ENCODE data around the gene CSF3R.

- TF ChIP-seq CTCF (conservative IDR thresholded peaks at IDR 0.05; ENCODE audit: low read depth in 2 of 2) (no peak), POLR2AphosphoS5 (IDR thresholded peaks at IDR 0.05; ENCODE audit: low read depth) (no peak), ZNF331 (CRISPR knock-in tag; IDR thresholded peaks at IDR 0.05; ENCODE audit: low read depth) (no peak), EZH2 (IDR thresholded peaks at IDR 0.05; ENCODE audit: low read depth, unreplicated experiment) (no peak), EZH2phosphoT487 (IDR thresholded peaks at IDR 0.05; ENCODE audit: unreplicated experiment) (no peak), NANOG (IDR thresholded peaks at IDR 0.05; ENCODE audit: borderline replicate concordance) (no peak), JUNB (IDR thresholded peaks at IDR 0.05; ENCODE audit: unreplicated experiment) (no peak), CREB1 (CRISPR knock-in tag; IDR thresholded peaks at IDR 0.05; ENCODE audit: low read depth) (no peak)
- TF ChIP-seq, protein P1, sequence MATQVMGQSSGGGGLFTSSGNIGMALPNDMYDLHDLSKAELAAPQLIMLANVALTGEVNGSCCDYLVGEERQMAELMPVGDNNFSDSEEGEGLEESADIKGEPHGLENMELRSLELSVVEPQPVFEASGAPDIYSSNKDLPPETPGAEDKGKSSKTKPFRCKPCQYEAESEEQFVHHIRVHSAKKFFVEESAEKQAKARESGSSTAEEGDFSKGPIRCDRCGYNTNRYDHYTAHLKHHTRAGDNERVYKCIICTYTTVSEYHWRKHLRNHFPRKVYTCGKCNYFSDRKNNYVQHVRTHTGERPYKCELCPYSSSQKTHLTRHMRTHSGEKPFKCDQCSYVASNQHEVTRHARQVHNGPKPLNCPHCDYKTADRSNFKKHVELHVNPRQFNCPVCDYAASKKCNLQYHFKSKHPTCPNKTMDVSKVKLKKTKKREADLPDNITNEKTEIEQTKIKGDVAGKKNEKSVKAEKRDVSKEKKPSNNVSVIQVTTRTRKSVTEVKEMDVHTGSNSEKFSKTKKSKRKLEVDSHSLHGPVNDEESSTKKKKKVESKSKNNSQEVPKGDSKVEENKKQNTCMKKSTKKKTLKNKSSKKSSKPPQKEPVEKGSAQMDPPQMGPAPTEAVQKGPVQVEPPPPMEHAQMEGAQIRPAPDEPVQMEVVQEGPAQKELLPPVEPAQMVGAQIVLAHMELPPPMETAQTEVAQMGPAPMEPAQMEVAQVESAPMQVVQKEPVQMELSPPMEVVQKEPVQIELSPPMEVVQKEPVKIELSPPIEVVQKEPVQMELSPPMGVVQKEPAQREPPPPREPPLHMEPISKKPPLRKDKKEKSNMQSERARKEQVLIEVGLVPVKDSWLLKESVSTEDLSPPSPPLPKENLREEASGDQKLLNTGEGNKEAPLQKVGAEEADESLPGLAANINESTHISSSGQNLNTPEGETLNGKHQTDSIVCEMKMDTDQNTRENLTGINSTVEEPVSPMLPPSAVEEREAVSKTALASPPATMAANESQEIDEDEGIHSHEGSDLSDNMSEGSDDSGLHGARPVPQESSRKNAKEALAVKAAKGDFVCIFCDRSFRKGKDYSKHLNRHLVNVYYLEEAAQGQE (IDR thresholded peaks at IDR 0.05; ENCODE audit: unreplicated experiment): no peak
Observed at GRCh38 chr1:36479505-36480051, 3.1 kb downstream of the CSF3R start.
